ENCODE data around the gene KAT5.

DNA sequence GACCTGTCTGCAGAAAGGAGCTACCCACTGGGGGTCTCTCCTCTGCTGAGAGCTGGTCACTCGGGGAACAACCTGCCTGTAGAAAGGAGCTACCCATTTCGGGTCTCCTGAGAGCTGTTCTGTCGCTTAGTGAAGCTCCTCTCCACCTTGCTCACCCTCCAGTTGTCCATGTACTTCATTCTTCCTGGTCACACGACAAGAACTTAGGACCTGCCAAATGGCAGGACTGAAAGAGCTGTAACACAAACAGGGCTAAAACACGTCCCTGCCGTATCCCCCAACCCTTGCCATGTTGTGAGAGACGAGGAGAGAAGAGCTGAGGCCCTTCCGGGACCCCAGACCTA is 32.6 kb downstream of the KAT5 start:
- no peak for TF ChIP-seq CTCF (IDR thresholded peaks at IDR 0.05)
- no peak for TF ChIP-seq POLR2A (IDR thresholded peaks at IDR 0.05)

All from prostate gland (tissue), 2 donors.